ENCODE results near the gene IFFO2.

IFFO2 gene

GRCh38 chr1:18934205-18935000 is 22.1 kb downstream of the IFFO2 start:
- DNase-seq = no peak

DNA sequence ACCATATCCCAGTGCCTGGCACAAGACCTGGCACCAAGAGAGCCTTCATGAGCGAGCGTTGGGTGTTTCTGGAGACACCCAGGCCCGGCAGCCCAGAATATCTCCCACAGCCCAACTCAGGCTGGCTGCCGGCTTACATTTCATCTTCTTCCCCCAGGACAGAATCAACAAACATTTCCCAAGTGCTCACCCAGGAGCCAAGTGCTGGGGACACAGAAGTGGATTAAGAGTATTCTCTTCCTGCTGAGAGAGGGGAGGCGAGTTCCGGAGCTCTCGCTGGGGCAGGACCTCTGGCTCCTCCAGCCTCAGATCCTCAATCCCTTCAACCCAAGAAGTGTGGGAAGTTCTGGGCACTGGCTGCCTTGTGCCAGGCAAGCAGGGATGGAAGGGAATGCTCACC is 23.6 kb downstream of the IFFO2 start:
- DNase-seq = no peak

- no peak for DNase-seq
These were observed 24.1 kb downstream of the IFFO2 start for GRCh38 chr1:18932387-18932786.

- DNase-seq = no peak
These were observed 24.7 kb downstream of the IFFO2 start for GRCh38 chr1:18931730-18932129.

GRCh38 chr1:18929686-18930085 is 26.8 kb downstream of the IFFO2 start:
- no peak for DNase-seq

DNA sequence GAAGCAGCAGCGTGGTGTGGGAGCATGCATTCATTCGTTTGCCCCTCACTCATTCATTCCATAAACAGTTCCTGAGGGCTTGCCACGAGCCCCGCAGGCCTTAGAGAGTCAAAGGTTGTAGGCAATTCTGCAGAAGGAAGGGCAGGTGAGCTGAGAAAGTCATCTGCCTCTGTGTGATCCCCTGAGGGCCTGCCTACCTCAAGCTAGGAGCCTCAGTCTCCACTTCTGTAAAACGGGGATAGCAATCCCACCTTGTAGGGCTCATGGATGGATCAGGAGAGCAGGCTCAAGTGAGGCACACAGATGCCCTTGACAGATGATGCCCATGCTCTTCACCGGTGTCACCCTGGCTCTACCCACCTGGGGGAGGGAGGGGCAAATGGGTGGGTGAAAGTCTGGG is 27.5 kb downstream of the IFFO2 start:
- DNase-seq = no peak

DNA sequence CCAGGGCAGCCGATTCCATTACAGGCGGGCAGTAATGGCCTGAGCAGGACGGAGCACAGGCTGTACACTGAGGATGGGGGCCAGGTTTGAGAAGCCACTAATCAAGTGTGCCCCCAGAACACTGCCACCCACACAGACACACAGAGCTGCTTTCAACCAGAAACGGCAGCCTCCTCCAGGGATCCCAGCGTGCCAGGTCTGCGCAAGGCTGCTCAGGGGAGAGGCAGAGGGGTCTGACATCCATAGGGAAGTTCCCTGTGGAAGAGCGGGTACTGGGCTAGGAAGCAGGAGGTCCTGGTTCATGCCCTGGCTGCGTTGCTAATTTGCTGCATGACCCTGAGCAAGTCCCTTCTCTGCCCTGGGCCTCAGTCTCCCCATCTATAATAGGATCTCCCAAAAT is 28.1 kb downstream of the IFFO2 start:
- no peak for DNase-seq

DNA sequence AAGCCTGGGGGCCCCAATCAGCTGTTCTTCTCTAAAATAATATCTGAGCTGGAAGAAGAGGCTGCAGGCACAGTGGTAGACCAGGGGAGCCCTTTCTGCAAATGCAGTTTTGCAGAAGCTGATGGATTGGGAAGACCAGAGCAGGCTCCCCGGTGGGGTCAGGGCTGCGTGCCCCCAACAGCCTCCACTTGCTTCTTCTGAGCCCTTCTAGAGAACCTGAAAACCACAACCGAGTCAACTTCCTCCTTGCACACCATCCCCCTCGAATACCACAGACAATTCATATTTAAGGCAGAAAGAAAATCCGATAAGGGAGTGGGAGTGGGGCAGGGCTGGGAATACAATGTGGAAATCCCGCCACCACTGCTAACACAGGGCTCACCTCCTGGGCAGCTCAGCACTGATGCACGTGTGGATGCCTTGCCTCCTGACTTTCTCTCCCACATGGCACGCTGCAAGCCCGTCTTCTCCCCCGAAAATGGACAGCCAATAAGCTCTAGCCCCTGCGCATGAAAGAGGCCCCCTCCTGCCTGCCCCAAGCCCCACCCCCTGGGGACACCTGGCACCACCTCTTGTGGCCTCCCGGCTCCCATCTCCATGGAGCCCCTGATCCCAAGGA is 28.7 kb downstream of the IFFO2 start:
- DNase-seq = peak; percentile 57

GRCh38 chr1:18927082-18927653 is 29.3 kb downstream of the IFFO2 start:
- DNase-seq = peak; percentile 29

DNA sequence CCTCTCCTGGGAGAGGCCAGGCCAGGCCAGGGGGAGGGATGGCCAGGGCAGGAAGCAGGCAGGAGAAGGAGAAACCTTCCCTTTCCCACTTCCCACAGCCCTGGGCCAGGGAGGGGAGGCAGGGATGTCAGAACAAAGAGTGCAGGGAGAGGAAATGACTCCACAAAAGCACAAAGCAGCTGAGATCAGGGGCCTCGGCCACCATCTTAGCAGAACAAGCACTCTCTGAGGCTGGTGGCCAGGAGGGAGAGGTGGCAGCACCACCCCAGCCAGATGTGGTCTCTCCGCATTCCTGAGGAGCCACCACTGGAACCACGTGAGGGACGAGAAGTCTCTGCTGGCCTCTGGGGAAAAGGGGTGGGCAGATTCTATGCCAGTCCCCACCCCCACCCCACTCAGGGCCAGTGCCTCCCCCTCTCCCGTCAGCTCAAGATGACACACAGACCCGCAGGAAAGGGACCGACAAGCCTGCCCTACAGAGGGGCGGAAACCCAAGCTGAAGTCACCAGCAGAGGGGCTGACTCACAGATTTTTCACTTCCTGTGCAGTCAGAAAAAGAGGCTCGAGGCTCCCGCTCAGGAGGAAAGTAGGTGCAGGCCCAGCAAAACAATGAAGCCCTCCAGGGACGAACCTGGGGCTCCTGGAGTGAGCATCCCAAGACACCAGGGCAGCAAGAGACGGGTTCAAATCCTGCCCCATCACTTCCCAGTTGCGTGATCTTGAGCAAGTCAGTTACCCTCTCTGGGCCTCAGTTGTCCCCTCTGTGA is 30.0 kb downstream of the IFFO2 start:
- DNase-seq = peak; percentile 68

DNA sequence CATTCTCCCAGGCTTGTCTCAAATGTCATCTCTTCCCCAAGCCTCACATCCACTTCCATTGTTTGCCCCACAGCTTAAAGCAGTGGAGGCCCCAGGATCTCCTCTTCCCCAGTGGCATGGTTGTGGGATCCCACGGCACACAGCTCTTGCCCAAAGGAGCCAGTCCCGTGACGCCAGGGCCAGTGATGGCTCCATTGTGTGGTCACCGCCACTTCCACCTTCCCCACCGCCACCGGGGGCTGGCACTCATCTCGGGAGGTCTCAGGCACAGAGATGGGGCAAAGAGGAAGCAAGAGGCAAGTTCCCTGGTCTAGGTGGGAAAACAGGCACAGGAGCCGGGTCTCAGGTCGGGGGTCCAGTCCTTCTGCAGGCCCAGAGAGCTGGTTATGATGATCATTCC is 31.2 kb downstream of the IFFO2 start:
- DNase-seq = no peak

DNA sequence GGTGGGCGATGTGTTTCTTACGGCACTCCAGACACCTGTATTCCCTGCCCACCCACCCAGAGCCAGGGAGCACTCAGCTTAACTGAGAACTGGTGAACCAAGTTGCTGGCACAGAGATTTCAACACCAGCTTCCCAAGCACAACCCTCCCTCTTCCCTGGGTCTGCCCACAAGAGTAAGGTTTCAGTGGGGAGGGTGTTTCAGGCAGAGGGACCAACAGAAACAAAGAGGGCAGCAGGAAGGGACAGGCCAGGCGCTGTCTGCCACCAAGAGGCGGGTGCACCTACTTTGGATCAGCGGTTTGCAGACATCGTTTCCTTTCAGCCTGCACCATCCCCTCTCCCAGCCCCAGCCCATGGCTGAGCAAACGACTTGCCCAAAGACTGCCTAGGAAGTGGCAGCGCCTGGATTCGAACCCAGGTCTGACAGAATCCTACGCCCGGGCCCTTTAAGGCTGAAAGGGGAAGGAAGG is 32.2 kb downstream of the IFFO2 start:
- DNase-seq = peak; percentile 17

DNA sequence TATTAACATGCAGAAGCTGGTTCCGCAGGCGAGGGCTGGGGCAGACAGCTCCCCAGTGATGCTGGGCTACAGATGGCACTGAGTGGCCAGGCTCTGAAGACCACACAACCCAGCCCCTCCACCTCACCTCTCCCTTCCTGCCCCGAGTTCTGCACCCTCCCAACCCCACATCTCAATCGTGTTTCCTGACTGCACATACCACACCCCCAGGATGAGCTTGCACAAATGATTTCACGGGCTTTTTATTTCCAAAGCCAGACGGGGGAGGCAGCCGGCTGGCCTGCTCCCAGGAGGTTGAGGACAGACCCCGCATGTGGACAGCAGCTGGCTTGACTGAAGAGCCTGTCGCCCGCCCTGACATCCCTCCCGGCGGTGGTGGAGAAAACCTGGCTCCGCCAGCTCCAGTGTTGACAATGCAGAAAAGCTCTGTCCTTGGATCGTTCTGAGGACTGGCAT is 32.7 kb downstream of the IFFO2 start:
- peak; percentile 43 for DNase-seq

GRCh38 chr1:18922848-18923755 is 33.4 kb downstream of the IFFO2 start:
- DNase-seq = no peak

DNA sequence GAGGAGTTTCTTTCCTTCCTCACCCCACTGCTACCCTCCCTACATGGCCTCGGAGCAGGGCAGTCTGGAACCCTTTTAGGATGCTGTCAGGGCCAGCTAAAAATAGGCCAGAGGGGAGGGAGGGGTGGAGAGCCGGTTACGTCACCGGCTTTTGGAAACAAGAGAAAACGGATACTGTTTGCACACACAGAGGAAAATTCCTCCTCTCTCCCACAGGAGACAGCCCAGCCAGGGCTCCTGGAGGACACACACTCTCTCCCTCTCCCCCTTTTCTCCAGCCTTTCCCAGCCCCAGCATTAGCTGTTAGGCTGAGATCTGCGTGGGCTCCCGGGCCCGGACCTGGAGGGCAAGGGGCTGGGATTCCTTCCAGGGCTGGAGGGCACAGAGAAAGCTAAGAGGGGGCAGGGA is 34.2 kb downstream of the IFFO2 start:
- no peak for DNase-seq

GRCh38 chr1:18921516-18922251 is 34.8 kb downstream of the IFFO2 start:
- no peak for DNase-seq

GRCh38 chr1:18920931-18921330 is 35.5 kb downstream of the IFFO2 start:
- no peak for DNase-seq

- DNase-seq = no peak
These were observed 36.5 kb downstream of the IFFO2 start for GRCh38 chr1:18919956-18920355.

- no peak for DNase-seq
These were observed 37.1 kb downstream of the IFFO2 start for GRCh38 chr1:18919197-18919905.

DNA sequence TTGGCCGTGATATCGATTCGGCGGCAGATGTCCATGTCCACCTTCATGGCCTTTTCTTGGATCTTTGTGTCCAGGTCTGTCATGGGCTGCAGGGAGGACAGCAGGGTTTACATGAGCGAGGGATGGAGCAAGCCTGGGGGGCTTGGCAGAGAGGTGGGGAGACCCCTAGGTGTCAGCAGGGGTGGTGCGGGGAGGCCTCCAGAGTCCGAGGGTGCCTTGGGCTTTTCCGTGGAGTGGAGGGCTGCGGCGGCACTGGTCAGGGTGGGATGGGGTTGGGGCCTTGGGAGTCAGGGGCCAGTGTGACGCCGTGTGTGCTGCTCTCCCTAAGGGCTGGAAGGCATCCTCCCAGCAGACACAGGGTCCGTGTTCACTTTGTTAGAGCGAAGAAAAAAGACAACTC is 38.1 kb downstream of the IFFO2 start:
- DNase-seq = no peak
